HEK293 (cell line): ENCODE data around the gene ZNF574.

Source experiments
- CTCF ChIP-seq: fragments of 450-650 bp; formaldehyde crosslinking; IDR thresholded peaks from 2 replicates; pipeline ENCODE4 v1.5.1; 2016; ENCODE audit warnings: missing biosample characterization, missing genetic modification characterization
- KLF1 ChIP-seq: fragments of 450-650 bp; formaldehyde crosslinking; IDR thresholded peaks from 2 replicates; pipeline ENCODE4 v1.5.1; 2016; ENCODE audit warnings: missing biosample characterization, missing genetic modification characterization
- REST ChIP-seq: fragments of 450-650 bp; formaldehyde crosslinking; IDR thresholded peaks from 2 replicates; pipeline ENCODE4 v1.5.1; 2016; ENCODE audit warnings: missing biosample characterization, missing genetic modification characterization
- TCF7L2 ChIP-seq: IDR thresholded peaks from 2 replicates; pipeline ENCODE4 v1.6.1; 2011; ENCODE audit warnings: low read depth, mild to moderate bottlenecking, inconsistent platforms, low read length, moderate library complexity, borderline replicate concordance
- YY1 ChIP-seq: fragments of 450-650 bp; formaldehyde crosslinking; IDR thresholded peaks from 2 replicates; pipeline ENCODE4 v1.5.1; 2018; ENCODE audit warnings: missing biosample characterization, missing genetic modification characterization
- ZBTB20 ChIP-seq: fragments of 450-650 bp; formaldehyde crosslinking; IDR thresholded peaks from 2 replicates; pipeline ENCODE4 v1.5.1; 2016; ENCODE audit warnings: missing biosample characterization, missing genetic modification characterization
- ZBTB49 ChIP-seq: fragments of 450-650 bp; formaldehyde crosslinking; IDR thresholded peaks from 2 replicates; pipeline ENCODE4 v1.5.1; 2016; ENCODE audit warnings: missing biosample characterization, missing genetic modification characterization, low read depth
- ZNF121 ChIP-seq: fragments of 450-650 bp; formaldehyde crosslinking; IDR thresholded peaks from 2 replicates; pipeline ENCODE4 v1.5.1; 2016; ENCODE audit warnings: missing biosample characterization, missing genetic modification characterization
- ZNF16 ChIP-seq: fragments of 450-650 bp; formaldehyde crosslinking; IDR thresholded peaks from 2 replicates; pipeline ENCODE4 v1.5.1; 2016; ENCODE audit warnings: low read depth, missing biosample characterization, missing genetic modification characterization
- ZNF335 ChIP-seq: fragments of 450-650 bp; formaldehyde crosslinking; conservative IDR thresholded peaks from 2 replicates; pipeline ENCODE4 v1.5.1; 2016; ENCODE audit warnings: missing biosample characterization, missing genetic modification characterization
- ZNF366 ChIP-seq: fragments of 450-650 bp; formaldehyde crosslinking; conservative IDR thresholded peaks from 2 replicates; pipeline ENCODE4 v1.5.1; 2016; ENCODE audit warnings: missing biosample characterization, missing genetic modification characterization
- ZNF660 ChIP-seq: fragments of 450-650 bp; IDR thresholded peaks from 2 replicates; pipeline ENCODE4 v1.5.1; 2018; ENCODE audit warnings: missing biosample characterization, mild to moderate bottlenecking, missing genetic modification characterization
- ZSCAN18 ChIP-seq: fragments of 450-650 bp; formaldehyde crosslinking; IDR thresholded peaks from 2 replicates; pipeline ENCODE4 v1.5.1; 2016; ENCODE audit warnings: missing biosample characterization, missing genetic modification characterization
- ZSCAN30 ChIP-seq: fragments of 450-650 bp; IDR thresholded peaks from 2 replicates; pipeline ENCODE4 v1.5.1; 2018; ENCODE audit warnings: missing biosample characterization, mild to moderate bottlenecking, missing genetic modification characterization, moderate library complexity

- TF ChIP-seq YY1 (no peak), ZNF335 (tag by site-specific recombination) (no peak), ZSCAN18 (no peak), ZBTB49 (tag by site-specific recombination) (no peak), ZNF16 (tag by site-specific recombination) (no peak), REST (no peak), ZNF660 (0 out of 2 replicates have a peak, but pooled peaks have one; percentile 22), TCF7L2 (no peak), CTCF (tag by site-specific recombination) (peak; percentile 94), KLF1 (tag by site-specific recombination) (no peak), ZSCAN30 (tag by site-specific recombination) (no peak), ZBTB20 (tag by site-specific recombination) (no peak), ZNF366 (tag by site-specific recombination) (peak; percentile 88), ZNF121 (peak; percentile 96)
Measured at GRCh38 chr19:42028304-42029216, 47.4 kb upstream of the ZNF574 start.
